ENCODE results near the gene DCTN3. TPM values are rescaled to one million over a fixed set of nuclear protein-coding genes. Genes with fewer than 3 reads are reported as not detected.

Gene DCTN3
- total RNA-seq, 4 donors from 2014 or later, result 41.4 to 57.5 (median 51.7) TPM

DNA sequence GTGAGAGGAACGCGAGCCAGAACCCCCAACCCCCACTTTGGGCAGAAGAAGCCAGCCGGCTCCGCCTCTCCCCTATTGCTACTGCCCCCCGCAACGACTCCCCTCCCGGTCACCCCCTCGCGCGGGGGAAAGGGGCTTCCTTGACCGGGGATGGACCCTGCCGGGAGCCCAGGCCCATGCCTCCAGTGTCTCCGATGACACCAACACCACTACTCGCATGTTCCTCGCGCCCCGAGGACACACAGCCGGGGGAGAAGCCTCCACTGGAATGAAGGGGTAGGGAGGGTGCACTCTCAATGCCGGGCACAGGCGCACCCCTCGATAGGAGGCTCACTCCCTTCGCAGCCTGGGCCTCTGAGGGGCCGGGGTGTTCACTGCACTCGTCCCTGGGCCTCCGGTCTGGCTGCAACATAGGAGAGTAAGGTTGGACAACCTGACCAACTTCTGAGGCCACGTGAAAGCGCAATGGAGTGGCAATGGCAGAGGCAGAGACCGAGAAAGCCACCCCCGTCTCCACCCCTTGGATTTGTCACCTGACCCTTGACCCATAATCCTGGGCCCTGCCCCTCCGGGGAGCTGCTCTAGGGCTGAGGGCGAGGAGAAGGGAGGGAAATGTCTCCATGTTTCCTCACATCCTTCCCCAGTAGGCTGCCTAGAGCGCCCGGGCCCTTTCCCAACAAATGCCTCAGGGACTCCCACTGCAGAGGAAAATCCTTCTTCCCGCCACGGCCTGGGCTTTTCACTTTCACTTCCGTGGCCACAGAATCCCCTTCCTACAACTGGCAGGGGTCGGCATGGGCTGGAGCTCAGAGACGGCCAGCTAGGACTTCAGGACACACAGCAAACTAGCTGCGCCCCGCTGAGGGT is 29.7 kb downstream of the DCTN3 start:
- TF ChIP-seq, protein P1, sequence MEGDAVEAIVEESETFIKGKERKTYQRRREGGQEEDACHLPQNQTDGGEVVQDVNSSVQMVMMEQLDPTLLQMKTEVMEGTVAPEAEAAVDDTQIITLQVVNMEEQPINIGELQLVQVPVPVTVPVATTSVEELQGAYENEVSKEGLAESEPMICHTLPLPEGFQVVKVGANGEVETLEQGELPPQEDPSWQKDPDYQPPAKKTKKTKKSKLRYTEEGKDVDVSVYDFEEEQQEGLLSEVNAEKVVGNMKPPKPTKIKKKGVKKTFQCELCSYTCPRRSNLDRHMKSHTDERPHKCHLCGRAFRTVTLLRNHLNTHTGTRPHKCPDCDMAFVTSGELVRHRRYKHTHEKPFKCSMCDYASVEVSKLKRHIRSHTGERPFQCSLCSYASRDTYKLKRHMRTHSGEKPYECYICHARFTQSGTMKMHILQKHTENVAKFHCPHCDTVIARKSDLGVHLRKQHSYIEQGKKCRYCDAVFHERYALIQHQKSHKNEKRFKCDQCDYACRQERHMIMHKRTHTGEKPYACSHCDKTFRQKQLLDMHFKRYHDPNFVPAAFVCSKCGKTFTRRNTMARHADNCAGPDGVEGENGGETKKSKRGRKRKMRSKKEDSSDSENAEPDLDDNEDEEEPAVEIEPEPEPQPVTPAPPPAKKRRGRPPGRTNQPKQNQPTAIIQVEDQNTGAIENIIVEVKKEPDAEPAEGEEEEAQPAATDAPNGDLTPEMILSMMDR (IDR thresholded peaks at IDR 0.05; ENCODE audit: low read depth), result no peak

DNA sequence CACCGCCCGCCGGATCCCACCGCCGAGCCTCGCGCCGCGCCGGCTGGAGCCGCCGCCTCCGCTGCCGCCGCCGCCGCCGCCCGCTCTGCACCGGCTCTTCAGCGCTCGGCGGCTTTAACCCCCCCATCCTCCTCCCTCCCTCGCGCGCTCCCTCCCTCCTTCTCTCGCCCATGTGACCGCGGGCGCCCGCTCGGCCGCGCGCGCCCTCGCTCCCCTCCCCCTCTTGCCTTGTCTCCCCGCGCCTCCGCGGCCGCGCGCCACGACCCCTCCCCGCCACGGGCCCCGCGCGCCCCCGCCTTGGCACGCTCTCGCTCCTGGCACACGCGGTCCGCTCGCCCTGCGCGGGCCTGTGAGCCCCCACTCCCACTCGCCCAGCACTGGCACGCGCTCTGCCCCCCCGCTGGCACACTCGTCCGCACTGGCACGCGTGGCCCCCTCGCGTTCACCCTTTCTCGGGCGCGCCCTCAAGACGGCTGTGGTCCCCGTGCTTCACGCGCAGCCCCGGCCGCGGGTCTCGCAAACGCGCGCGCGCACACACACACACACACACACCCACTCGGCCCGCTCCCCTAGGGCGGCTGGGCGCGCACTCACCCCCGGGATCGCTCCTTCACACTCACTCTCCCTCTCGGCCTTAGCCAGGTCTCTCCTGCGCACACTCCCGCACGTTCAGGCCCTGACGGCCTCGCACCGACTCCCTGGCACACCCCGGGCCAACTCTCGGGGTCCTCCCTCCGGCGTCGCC is 30.5 kb downstream of the DCTN3 start, which contains the start of gene CNTFR:
Gene CNTFR (minus strand): TSS at position 89 of the 745 bp plus-strand sequence. CDS start 20,743 bp downstream, outside the sequence.
- TF ChIP-seq, protein P1 (IDR thresholded peaks at IDR 0.05; ENCODE audit: low read depth), result no peak

DNA sequence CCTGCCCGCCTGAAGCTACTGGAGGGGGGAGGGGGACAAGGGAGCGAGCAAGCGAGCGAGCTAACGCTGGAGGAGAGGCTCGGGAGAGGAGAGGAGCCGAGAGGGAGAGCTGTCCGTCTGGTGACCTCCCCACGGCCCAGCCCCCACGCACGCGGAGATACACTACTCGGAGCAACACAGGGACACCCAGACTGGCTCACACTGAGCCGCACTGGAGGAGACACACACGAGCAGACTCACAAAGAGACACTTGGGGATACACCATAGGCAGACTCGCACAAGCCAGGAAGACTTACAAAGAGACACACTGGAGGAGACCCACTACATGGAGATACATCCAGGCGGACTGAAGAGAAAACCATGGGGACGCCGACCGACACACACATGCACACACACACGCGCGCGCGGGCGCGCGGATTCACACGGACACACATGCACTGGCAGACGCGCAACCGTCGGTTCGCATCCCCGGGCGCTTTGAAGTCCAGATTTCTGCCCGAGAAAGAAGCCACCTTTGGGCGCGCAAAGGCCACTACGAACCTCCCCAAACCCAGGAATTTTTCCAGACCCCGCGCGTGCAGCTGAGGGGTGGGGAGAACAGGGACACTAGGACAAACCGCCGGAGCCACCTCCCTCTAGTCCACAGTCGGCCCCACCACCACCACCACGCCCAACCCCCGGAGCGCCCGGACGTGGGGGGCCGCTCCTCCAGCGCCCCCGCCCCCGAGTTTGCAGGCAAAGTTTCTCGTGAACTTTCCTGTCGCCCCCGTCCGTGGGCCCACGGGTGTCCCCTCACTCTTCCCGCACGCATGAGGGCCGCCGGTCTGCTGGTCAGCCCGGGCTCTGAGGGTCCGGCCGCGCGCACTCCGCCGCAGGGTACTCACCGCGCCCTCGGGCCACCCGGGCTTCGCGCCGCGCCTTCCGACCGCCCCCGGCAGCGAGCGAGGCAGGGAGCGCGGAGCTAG is 31.3 kb downstream of the DCTN3 start:
- TF ChIP-seq, protein P1 (IDR thresholded peaks at IDR 0.05; ENCODE audit: low read depth), result no peak

DNA sequence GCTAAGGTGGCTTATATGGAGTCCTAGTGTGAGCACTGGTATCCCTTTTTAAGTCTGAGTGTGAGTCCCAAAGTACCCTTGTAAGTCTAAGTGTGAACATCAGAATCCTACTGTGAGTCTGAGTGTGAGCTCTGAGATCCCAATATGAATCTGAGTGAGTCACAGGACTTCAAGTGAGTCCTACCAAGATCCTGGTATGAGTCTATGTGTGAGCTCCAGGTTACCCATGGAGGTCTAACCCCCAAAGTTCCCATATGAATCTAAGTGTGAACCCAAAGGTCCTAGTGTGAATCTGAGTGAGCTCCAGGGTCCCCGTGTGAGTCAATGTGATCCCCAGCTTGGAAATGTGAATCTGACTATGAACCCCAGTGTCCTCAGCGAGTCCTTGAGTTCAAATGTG is 33.0 kb downstream of the DCTN3 start:
- TF ChIP-seq, protein P1 (IDR thresholded peaks at IDR 0.05; ENCODE audit: low read depth), result no peak

DNA sequence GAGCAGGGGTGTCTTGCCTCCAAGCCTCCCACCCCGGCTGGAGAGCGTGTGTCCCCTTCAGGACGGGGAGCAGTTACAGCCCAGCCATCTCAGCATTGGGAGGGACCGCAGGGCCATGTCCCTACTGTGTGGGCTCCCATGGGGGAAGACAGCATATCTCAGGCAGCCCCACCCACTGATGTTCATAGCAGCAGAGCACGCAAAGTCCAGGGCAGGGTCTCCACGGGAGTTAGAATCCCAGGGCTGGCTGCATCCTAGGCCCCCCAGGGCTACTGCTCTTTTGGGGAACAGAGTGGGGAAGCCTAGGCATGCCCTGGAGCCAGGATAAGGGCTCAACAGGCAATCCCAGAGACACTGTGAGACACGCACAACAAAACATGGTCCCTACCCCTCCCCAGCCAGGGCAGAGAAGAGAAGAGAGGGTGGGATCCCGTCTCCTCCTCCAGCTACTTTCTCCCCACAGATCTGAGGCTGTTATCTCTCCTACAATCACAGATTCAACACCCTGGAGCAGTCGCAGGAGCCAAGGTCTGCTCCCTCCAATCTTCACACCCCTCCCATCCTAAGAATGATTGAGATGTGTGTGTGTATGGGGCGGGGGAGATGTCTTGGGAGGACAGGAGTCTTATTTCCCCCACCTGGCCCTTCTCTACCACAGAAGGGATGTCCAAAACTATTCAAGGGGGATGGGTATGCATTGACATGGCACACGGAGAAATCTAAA is 34.2 kb downstream of the DCTN3 start:
- TF ChIP-seq, protein P1 (IDR thresholded peaks at IDR 0.05; ENCODE audit: low read depth), result no peak

DNA sequence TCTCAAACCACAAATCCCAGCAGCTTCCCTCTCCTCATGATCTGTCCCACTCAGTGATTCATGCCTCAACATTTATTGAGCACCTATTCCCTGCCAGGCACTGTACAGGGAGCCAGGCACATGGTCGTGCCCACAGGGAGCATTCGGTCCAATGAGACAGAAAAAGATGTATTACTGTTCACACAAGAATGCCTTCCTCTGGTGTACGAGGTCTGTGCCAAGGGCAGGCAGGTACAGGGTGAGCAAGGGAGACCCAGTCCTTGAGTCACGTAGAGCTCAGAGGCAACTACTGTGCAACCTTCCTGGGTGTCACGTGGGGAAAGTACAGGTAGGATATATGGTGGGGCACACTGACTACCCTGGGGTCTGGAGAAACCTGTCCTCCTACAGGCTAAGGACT is 35.3 kb downstream of the DCTN3 start:
- TF ChIP-seq, protein P1 (IDR thresholded peaks at IDR 0.05; ENCODE audit: low read depth), result no peak

Measured in subcutaneous adipose tissue (tissue), 4 donors.